Measurements from ENCODE around the gene HYAL2.

DNA sequence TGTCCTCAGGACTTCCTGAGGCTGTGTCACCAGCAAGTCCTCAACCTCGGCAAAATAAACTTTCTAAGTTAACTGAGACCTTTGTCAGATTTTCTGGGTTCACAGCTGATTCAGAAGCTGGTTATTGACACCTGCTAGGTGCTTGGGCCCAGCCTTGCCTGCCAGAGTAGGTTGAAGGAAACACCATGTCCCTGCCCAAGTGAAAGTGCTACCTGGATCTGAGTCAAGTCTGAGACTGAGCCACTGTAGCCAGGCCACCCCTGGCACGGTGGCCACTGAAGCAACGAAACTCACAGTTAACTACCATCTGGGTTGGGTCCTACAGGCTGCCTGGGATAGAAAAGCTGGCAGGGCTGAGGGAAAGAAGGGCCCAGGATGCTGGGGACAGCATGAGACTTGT, 8.2 kb downstream of the HYAL2 start:
- TF ChIP-seq ZNF274 (IDR thresholded peaks at IDR 0.05; ENCODE audit: low read depth, low read length) (no peak), SUZ12 (IDR thresholded peaks at IDR 0.05; ENCODE audit: extremely low read depth, insufficient read depth, insufficient read length) (no peak)
